ENCODE results near the gene SYMPK.

The SYMPK gene

DNA sequence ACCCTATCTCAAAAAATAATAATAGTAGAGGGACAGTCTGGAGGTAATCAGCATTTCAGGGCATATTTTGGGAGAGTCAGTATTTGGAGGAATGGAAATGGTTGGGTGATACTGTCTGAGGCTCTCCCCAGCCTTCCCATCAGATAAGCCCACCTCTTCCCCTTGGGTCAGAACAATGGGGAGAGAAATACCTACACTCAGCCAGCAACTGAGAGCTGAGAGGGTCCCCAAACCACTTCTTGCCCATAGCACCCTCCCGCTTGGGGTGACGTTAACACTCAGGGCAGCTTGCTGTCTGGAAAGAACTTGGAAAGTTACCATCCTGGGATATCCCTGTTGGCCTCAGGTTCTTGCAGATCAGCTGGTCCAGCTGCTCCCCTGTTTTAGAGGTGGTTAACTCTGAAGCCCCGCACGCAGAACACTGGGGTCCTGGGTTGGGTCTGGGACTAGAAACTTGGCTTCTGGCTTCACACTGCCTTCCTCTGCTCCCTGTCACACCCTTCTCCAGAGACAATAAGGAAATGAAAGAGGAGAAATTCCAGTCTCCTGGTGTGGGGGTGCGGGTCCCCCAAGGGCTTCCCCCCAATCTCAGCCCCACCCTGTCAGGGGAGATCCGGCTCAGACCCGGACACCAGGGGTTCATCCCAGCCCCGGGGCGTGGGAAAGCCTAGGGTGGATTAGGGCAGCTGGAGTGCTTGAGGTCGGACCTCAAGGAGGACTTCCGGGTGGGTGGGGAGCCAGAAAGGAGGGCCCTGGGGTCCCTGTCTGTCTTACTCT, 3.6 kb upstream of the SYMPK start:
- no peak for DNase-seq (ENCODE audit: low read depth in 1 of 2, low spot score in 1 of 2)

DNA sequence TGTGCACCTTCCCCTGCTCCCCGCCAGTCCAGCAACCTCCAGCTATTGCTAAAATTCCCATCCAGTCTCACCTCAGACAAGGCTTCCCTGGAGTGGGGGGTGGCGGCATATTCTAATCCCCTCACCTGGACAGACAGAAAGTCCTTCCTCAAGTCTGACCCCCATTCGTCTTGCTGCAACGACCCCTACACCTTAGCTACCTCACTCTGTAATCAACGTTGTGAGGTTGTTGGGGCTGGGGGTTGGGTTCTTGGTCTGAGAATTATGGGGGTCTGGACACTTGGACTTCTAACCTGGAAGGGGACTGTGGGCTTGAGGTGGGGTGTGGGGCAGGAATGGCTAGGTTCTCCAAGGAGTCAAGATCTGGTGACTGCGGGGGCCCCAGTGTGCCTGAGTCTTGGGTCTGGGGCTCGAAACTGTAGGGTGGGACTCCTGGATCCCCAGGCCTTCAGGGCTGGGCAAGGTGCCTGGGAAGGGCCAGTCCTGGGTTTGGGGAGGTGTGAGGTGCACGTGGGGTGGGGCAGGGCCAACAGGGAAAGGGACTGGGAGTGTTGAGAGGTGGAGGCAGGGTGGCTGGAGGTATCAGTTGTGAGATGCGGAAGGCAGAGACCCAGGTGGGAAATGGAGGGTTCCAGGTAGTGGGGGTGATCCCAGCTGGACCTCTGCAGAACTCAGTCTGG, 2.5 kb upstream of the SYMPK start:
- no peak for DNase-seq (ENCODE audit: low read depth in 1 of 2, low spot score in 1 of 2)

- no peak for DNase-seq (ENCODE audit: low read depth in 1 of 2, low spot score in 1 of 2)
Observed at GRCh38 chr19:45864629-45865082, 1.7 kb upstream of the SYMPK start.

DNA sequence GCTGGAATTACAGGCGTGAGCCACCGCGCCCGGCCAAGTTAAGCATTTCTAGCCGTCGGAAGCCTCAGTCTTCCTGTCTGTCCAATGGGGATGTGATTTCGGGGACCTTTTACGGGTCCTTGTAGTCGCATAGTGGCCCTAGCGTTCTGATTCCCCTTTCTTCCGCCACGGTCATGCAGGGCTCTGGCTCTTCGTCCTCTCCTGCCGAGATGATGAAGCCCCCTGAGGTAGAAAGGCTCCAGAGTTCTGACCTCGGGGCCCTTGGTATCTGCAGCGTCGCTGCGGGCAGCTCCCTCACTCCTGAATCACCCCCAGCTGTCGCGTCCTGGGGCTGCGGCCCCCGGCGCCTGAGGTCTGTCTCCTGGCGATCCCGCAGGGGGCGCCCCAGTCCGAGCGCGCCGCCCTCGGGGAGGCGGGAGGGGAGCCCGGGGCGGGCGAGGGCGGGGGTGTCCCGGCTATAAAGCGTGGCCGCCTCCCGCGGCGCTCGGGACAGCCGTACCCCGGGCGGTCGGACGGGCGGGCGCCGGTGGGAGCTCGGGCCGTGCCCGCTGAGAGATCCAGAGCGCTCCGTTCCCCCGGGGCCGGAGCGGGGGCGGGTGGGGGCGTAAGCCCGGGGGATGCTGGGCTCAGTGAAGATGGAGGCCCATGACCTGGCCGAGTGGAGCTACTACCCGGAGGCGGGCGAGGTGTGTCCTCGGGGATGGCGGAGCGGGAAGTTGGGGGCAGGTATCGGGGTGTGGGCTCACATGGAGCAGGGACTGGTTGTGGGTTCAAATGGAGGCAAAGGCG, 1.1 kb upstream of the SYMPK start, which contains the start of gene FOXA3:
Gene FOXA3, plus strand, starts transcription at position 487 of the 789 bp plus-strand sequence. Its CDS starts 131 bp downstream, at position 618.
- no peak for DNase-seq (ENCODE audit: low read depth in 1 of 2, low spot score in 1 of 2)

- DNase-seq (ENCODE audit: low read depth in 1 of 2, low spot score in 1 of 2), result no peak
Observed at GRCh38 chr19:45863335-45863839, 440 bp upstream of the SYMPK start.

GRCh38 chr19:45862271-45862563, 730 bp downstream of the SYMPK start:
- no peak for DNase-seq (ENCODE audit: low read depth in 1 of 2, low spot score in 1 of 2)

GRCh38 chr19:45860359-45861259, 2.3 kb downstream of the SYMPK start:
- DNase-seq (ENCODE audit: low read depth in 1 of 2, low spot score in 1 of 2), result no peak

DNA sequence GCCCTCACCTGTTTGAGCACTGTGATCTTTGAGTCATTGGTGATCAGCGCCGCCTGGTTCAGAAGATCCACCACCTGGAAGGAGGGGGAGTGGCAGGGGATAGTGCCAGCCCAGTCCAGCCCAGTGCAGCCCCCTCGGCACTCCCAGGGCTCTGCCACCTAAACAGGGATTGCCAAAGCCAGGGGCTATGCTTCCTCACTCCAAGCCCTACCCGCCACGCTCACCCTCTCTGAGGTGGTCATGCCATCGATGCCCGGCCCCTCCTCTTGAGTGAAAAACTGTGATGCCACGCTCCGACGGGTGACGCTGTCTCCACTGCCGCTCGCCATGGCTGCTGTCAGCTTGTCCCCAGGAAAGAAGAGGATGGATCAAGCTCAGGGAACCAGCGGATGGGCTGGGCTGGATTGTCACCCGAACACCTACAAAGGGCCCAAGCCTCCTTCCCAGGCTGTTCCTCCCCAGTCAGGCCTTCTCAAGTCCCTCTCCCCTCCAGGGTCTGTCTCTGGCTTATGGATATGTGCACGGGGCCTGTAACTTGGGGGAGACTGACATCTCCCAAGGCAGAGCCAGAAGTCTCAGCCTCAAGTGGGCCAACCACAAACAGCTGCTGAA, 8.7 kb downstream of the SYMPK start:
- DNase-seq (ENCODE audit: low read depth in 1 of 2, low spot score in 1 of 2), result no peak

GRCh38 chr19:45852983-45853382, 10.0 kb downstream of the SYMPK start:
- no peak for DNase-seq (ENCODE audit: low read depth in 1 of 2, low spot score in 1 of 2)

- no peak for DNase-seq (ENCODE audit: low read depth in 1 of 2, low spot score in 1 of 2)
Observed at GRCh38 chr19:45852145-45852750, 10.7 kb downstream of the SYMPK start.

DNA sequence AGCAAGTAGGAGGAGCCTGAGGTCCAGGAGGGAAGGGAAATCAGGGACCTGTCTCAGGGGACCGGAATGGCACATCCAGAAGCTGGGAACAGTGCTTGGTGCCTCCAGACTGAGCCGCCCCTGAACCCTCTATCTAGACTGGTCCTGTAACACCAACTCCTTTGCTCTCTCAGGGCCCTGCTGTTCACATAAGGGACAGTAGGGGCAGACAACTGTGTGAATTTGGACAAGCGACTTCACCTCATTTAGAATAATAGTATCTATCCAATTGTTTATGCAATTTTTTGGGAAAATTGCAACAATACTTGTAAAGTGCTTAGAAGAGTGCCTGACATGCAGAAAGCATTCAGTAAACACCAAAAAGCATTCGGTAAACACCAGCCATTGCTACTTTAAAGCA, 14.0 kb downstream of the SYMPK start:
- no peak for DNase-seq (ENCODE audit: low read depth in 1 of 2, low spot score in 1 of 2)

- DNase-seq (ENCODE audit: low read depth in 1 of 2, low spot score in 1 of 2), result no peak
Observed at GRCh38 chr19:45847663-45848062, 15.3 kb downstream of the SYMPK start.

DNA sequence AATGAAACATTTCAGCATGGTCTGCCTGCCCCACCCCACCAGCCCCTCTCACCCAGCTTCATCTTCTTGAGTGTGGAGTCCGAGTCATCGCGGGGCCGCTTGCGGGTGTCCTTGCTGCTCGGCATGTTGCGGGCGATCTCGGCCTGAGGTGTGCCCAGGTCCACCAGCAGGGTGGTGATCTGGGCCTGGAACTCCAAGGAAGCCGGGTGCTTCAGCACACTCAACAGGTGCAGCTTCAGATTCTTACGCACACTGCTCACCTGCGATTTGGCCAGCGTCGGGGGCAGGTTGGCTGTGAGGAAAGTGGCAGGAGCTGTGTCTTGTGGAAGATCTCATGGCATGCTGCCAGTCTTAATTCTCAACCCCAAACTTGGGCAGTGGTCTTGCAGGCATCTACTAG, 20.7 kb downstream of the SYMPK start:
- no peak for DNase-seq (ENCODE audit: low read depth in 1 of 2, low spot score in 1 of 2)

DNA sequence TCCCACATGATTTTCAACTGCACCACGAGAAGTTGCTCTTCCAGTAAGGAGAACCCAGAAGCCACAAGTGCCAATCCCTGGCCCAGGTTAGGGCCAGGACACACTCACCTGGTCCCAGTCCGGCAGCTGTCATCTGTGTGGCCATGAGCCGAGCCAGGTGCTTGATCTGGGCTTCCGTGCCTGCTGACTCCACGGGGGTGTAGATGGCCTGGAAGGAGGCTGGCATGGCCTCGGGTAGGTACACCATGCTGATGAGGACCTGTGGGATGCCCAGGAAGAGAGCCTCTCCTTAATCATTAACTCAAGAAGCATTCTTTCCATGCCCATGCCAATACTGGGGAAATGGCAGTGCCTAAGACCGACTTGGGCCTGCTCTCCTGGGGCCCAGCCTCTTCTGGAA, 28.0 kb downstream of the SYMPK start:
- no peak for DNase-seq (ENCODE audit: low read depth in 1 of 2, low spot score in 1 of 2)

DNA sequence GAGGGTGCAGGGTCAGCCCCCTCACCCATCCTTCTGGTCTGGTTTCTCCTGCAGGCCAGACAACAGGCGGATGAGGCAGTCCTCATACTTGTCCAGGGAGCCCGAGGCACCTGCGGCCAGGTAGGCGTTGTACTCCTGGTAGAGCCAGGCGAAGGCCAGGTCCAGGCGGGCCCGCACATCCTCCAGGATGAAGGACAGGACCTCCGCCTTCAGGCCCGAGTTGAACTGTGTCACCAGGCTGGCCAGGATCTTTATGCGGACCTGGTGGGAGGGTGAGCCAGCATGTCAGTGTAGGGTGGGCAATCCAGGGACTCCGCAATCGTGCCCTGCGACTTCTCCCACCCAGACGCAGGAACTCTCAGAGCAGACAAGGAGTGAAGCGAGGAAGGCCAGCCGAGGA, 34.0 kb downstream of the SYMPK start:
- no peak for DNase-seq (ENCODE audit: low read depth in 1 of 2, low spot score in 1 of 2)

DNA sequence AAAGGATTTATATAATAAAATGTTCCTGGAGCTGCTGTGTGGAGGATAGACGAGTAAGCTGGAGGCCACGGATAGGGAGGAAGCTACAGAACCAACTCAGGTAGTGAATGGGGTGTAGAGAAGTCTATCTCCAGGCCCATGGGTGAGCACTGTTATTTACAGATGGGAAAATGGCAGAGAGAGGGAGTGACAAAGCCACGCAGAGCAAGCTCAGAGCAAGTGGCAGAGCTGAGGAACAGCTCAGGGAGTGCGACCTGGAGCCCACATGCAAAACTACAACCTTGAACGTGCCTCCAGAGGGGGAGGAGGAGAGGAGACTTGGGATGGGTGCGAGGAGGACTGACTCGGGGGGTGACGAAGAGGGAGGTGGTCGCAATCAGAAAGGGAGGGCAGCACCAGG, 34.4 kb downstream of the SYMPK start:
- no peak for DNase-seq (ENCODE audit: low read depth in 1 of 2, low spot score in 1 of 2)

- DNase-seq (ENCODE audit: low read depth in 1 of 2, low spot score in 1 of 2), result no peak
Observed at GRCh38 chr19:45827459-45828093, 35.4 kb downstream of the SYMPK start.

- DNase-seq (ENCODE audit: low read depth in 1 of 2, low spot score in 1 of 2), result no peak
Observed at GRCh38 chr19:45826934-45827333, 36.0 kb downstream of the SYMPK start.

All from activated CD4-positive, alpha-beta T cell treated with anti-CD3 and anti-CD28 coated beads, Interleukin-2, amount 50 U/mL, for 24 hours (primary cell).